ENCODE data around the gene VPS33B.

VPS33B gene

GRCh38 chr15:90972133-90972532 is 50.3 kb downstream of the VPS33B start:
- in situ Hi-C loops (cut with HindIII; ENCODE audit: low sequenced_read_pairs): no loop called here
- TF ChIP-seq CTCF (IDR thresholded peaks at IDR 0.05; ENCODE audit: low read depth, low read length, missing control alignments): no peak

GRCh38 chr15:90970274-90970673 is 52.1 kb downstream of the VPS33B start:
- DNase-seq (ENCODE audit: low read depth): no peak
- no peak for TF ChIP-seq CTCF (IDR thresholded peaks at IDR 0.05; ENCODE audit: low read depth, low read length, missing control alignments)
- in situ Hi-C loops (cut with HindIII; ENCODE audit: low sequenced_read_pairs): no loop called here
- H3K4me3 ChIP-seq (ENCODE audit: low read depth, low read length): no peak overlapping the region

More at GRCh38 chr15:90972133-90972532, 50.3 kb downstream of the VPS33B start:
- no peak for DNase-seq (ENCODE audit: low read depth)
- H3K4me3 ChIP-seq (ENCODE audit: low read depth, low read length): no peak overlapping the region

GRCh38 chr15:90968434-90968833 is 54.0 kb downstream of the VPS33B start:
- DNase-seq (ENCODE audit: low read depth): no peak
- no peak overlapping the region for H3K4me3 ChIP-seq (ENCODE audit: low read depth, low read length)
- in situ Hi-C loops (cut with HindIII; ENCODE audit: low sequenced_read_pairs): no loop called here
- no peak for TF ChIP-seq CTCF (IDR thresholded peaks at IDR 0.05; ENCODE audit: low read depth, low read length, missing control alignments)

GRCh38 chr15:90967206-90967605 is 55.2 kb downstream of the VPS33B start:
- H3K4me3 ChIP-seq (ENCODE audit: low read depth, low read length): no peak overlapping the region
- in situ Hi-C loops (cut with HindIII; ENCODE audit: low sequenced_read_pairs): no loop called here
- DNase-seq (ENCODE audit: low read depth): no peak
- TF ChIP-seq CTCF (IDR thresholded peaks at IDR 0.05; ENCODE audit: low read depth, low read length, missing control alignments): no peak

GRCh38 chr15:90966262-90966661 is 56.1 kb downstream of the VPS33B start:
- no peak for DNase-seq (ENCODE audit: low read depth)
- no peak overlapping the region for H3K4me3 ChIP-seq (ENCODE audit: low read depth, low read length)
- TF ChIP-seq CTCF (IDR thresholded peaks at IDR 0.05; ENCODE audit: low read depth, low read length, missing control alignments): no peak
- in situ Hi-C loops (cut with HindIII; ENCODE audit: low sequenced_read_pairs): no loop called here

- DNase-seq (ENCODE audit: low read depth): no peak
- H3K4me3 ChIP-seq (ENCODE audit: low read depth, low read length): no peak overlapping the region
- no peak for TF ChIP-seq CTCF (IDR thresholded peaks at IDR 0.05; ENCODE audit: low read depth, low read length, missing control alignments)
- in situ Hi-C loops (cut with HindIII; ENCODE audit: low sequenced_read_pairs): no loop called here
Measured at GRCh38 chr15:90962021-90962420, 60.4 kb downstream of the VPS33B start.
